ENCODE measurements around the gene INPP5K.

- TF ChIP-seq KLF5 (IDR thresholded peaks at IDR 0.05; ENCODE audit: partially characterized antibody) (no peak), POLR2AphosphoS5 (IDR thresholded peaks at IDR 0.05; ENCODE audit: low read length) (no peak), SUZ12 (IDR thresholded peaks at IDR 0.05; ENCODE audit: unreplicated experiment) (no peak), CTCF (IDR thresholded peaks at IDR 0.05 in 2 of 3, conservative IDR thresholded peaks at IDR 0.05 in 1 of 3; ENCODE audit: control insufficient read depth in 2 of 3, extremely low read depth in 1 of 3, insufficient read depth in 1 of 3, low read depth in 3 of 3, low read length in 3 of 3) (no peak), IRF5 (IDR thresholded peaks at IDR 0.05; ENCODE audit: borderline replicate concordance) (no peak)
These were observed 32.3 kb downstream of the INPP5K start for GRCh38 chr17:1484060-1484535.
